ENCODE data around the gene PMEPA1. TPM values are rescaled to one million over a fixed set of nuclear protein-coding genes. Genes with fewer than 3 reads are reported as not detected.

PMEPA1 gene
- total and polyA plus RNA-seq, 2 donors (not counting 3 experiments of a cell fraction or from before 2014, with no cell fraction given), result 31.6 to 33.2 TPM

- dilution Hi-C loops (cut with MboI; ENCODE audit: extremely low pct_ligation_motif_present, low sequenced_read_pairs) (no loop called here), intact Hi-C loops (cut with micrococcal nuclease) (no loop called here)
- Histone ChIP-seq H3K9me3 (replicated peaks; ENCODE audit: control insufficient read depth, insufficient read depth, low read length) (no peaks in the 10 kb centered on the region), H3K4me3 (replicated peaks in 1 of 3; ENCODE audit: insufficient read depth in 1 of 3, low read depth in 1 of 3, low read length in 3 of 3) (no peak overlapping the region), H3K27me3 (ENCODE audit: control insufficient read depth in 2 of 2, insufficient read depth in 2 of 2, low read length in 2 of 2) (no peaks in the 10 kb centered on the region), H4K20me1 (replicated peaks; ENCODE audit: control insufficient read depth, extremely low read depth, insufficient read depth, low read length) (no peaks in the 10 kb centered on the region), H3K9ac (replicated peaks; ENCODE audit: extremely low read depth, insufficient read depth, low read length) (no peak overlapping the region), H3K36me3 (ENCODE audit: control insufficient read depth in 2 of 2, extremely low read depth in 1 of 2, insufficient read depth in 2 of 2, low read length in 2 of 2) (peaks cover 0 to 2% of the 10 kb centered on the region in 2 experiments), H2AFZ (ENCODE audit: low read depth, low read length) (no peak overlapping the region), H3K4me1 (ENCODE audit: control insufficient read depth, extremely low read depth, insufficient read depth, low read length) (no peaks in the 10 kb centered on the region), H3K9me1 (replicated peaks; ENCODE audit: control insufficient read depth, extremely low read depth, insufficient read depth, low read length) (no peaks in the 10 kb centered on the region), H3K4me2 (ENCODE audit: insufficient read depth, low read length) (no peak overlapping the region), H3K79me2 (ENCODE audit: control insufficient read depth, insufficient read depth, low read length) (peaks cover 20% of the 10 kb centered on the region), H3K27ac (ENCODE audit: insufficient read depth, low read depth, low read length) (no peak overlapping the region)
- BruUV-seq (replicated peaks), result no TSS peak
- ChIA-PET POLR2A (no interaction called here), CTCF (no interaction called here)
- FAIRE-seq (no peak), DNase-seq (ENCODE audit: low read depth, low spot score) (no peak)
- TF ChIP-seq POLR2A (IDR thresholded peaks at IDR 0.05; ENCODE audit: low read depth, low read length) (no peak), GATA2 (IDR thresholded peaks at IDR 0.05; ENCODE audit: insufficient read depth, insufficient read length, low read depth, low read length) (no peak)
Measured at GRCh38 chr20:57663241-57663640, 46.6 kb downstream of the PMEPA1 start.

- no peak overlapping the region for H3K4me2 ChIP-seq (ENCODE audit: insufficient read depth, low read length)
- no TSS peak for BruUV-seq (replicated peaks)
- no peak for DNase-seq (ENCODE audit: low read depth, low spot score)
- CTCF ChIA-PET, result no interaction called here
- H3K9me1 ChIP-seq (replicated peaks; ENCODE audit: control insufficient read depth, extremely low read depth, insufficient read depth, low read length), result no peaks in the 10 kb centered on the region
- no peaks in the 10 kb centered on the region for H4K20me1 ChIP-seq (replicated peaks; ENCODE audit: control insufficient read depth, extremely low read depth, insufficient read depth, low read length)
- peaks cover 0 to 2% of the 10 kb centered on the region in 2 experiments for H3K36me3 ChIP-seq (ENCODE audit: control insufficient read depth in 2 of 2, extremely low read depth in 1 of 2, insufficient read depth in 2 of 2, low read length in 2 of 2)
- intact Hi-C loops (cut with micrococcal nuclease) (no loop called here), dilution Hi-C loops (cut with MboI; ENCODE audit: extremely low pct_ligation_motif_present, low sequenced_read_pairs) (no loop called here)
- no peaks in the 10 kb centered on the region for H3K27me3 ChIP-seq (ENCODE audit: control insufficient read depth in 2 of 2, insufficient read depth in 2 of 2, low read length in 2 of 2)
- peaks cover 18% of the 10 kb centered on the region for H3K79me2 ChIP-seq (ENCODE audit: control insufficient read depth, insufficient read depth, low read length)
- H2AFZ ChIP-seq (ENCODE audit: low read depth, low read length), result no peak overlapping the region
- H3K4me3 ChIP-seq (replicated peaks in 1 of 3; ENCODE audit: insufficient read depth in 1 of 3, low read depth in 1 of 3, low read length in 3 of 3), result no peak overlapping the region
- H3K27ac ChIP-seq (ENCODE audit: insufficient read depth, low read depth, low read length), result no peak overlapping the region
- no peaks in the 10 kb centered on the region for H3K4me1 ChIP-seq (ENCODE audit: control insufficient read depth, extremely low read depth, insufficient read depth, low read length)
- H3K9me3 ChIP-seq (replicated peaks; ENCODE audit: control insufficient read depth, insufficient read depth, low read length), result no peaks in the 10 kb centered on the region
- H3K9ac ChIP-seq (replicated peaks; ENCODE audit: extremely low read depth, insufficient read depth, low read length), result no peak overlapping the region
- TF ChIP-seq GATA2 (IDR thresholded peaks at IDR 0.05; ENCODE audit: insufficient read depth, insufficient read length, low read depth, low read length) (no peak), MAX (IDR thresholded peaks at IDR 0.05; ENCODE audit: insufficient read depth, insufficient read length) (no peak), POLR2AphosphoS5 (IDR thresholded peaks at IDR 0.05; ENCODE audit: insufficient read depth, low read depth, low read length) (no peak), EZH2 (IDR thresholded peaks at IDR 0.05; ENCODE audit: borderline replicate concordance, low read depth, low read length, severe bottlenecking) (no peak), MYC (IDR thresholded peaks at IDR 0.05; ENCODE audit: low read depth, low read length) (no peak), FOS (IDR thresholded peaks at IDR 0.05; ENCODE audit: borderline replicate concordance, insufficient read depth, low read length) (no peak), CTCF (IDR thresholded peaks at IDR 0.05; ENCODE audit: extremely low read depth in 1 of 2, insufficient read depth in 1 of 2, low read depth in 1 of 2, low read length in 2 of 2) (no peak), JUN (IDR thresholded peaks at IDR 0.05; ENCODE audit: borderline replicate concordance, insufficient read depth, insufficient read length, low read depth) (no peak), POLR2A (IDR thresholded peaks at IDR 0.05; ENCODE audit: low read depth, low read length) (no peak)
- POLR2A ChIA-PET, result no interaction called here
- no peak for FAIRE-seq
Measured at GRCh38 chr20:57662456-57663240, 47.2 kb downstream of the PMEPA1 start.

Measured in endothelial cell of umbilical vein (primary cell).